Bronchial epithelial cell (primary cell): ENCODE results near the gene EXOSC9. TPM values are rescaled to one million over a fixed set of nuclear protein-coding genes. Genes with fewer than 3 reads are reported as not detected.

Experiments
- DNase-seq: peaks from one replicate; pipeline ENCODE4 v3.0.0-alpha.2; 2010; ENCODE audit warnings: low read depth
- FAIRE-seq: peaks from 2 replicates; lab custom pipeline; 2011; peaks lifted over from hg19 to GRCh38; lab: Jason Lieb, UNC
- H3K27me3 ChIP-seq: 2 replicates; pipeline ENCODE4 v1.5.1; 2011; ENCODE audit warnings: low read length; ENCODE audit not compliant: control insufficient read depth, insufficient read depth
- H3K36me3 ChIP-seq: 2 replicates; pipeline ENCODE4 v1.5.1; 2011; ENCODE audit warnings: low read length; ENCODE audit not compliant: control insufficient read depth, insufficient read depth
- H3K4me3 ChIP-seq: 2 replicates; pipeline ENCODE4 v1.5.1; 2011; ENCODE audit warnings: mild to moderate bottlenecking, low read depth, low read length, control low read depth
- CTCF ChIP-seq: IDR thresholded peaks from 2 replicates; pipeline ENCODE4 v1.5.1; 2011; ENCODE audit warnings: mild to moderate bottlenecking, moderate library complexity, low read length, control low read depth, inconsistent platforms; ENCODE audit not compliant: insufficient read depth, severe bottlenecking
- total RNA-seq: library from RNA; depleted of rRNA; stranded (reverse); fragments of >200 nt; gene quantifications from 2 replicates; pipeline ENCODE4 v1.2.1, GENCODE V29; 2014

Gene EXOSC9
- total RNA-seq, 1 donor from 2014 or later = 25.3 TPM

DNA sequence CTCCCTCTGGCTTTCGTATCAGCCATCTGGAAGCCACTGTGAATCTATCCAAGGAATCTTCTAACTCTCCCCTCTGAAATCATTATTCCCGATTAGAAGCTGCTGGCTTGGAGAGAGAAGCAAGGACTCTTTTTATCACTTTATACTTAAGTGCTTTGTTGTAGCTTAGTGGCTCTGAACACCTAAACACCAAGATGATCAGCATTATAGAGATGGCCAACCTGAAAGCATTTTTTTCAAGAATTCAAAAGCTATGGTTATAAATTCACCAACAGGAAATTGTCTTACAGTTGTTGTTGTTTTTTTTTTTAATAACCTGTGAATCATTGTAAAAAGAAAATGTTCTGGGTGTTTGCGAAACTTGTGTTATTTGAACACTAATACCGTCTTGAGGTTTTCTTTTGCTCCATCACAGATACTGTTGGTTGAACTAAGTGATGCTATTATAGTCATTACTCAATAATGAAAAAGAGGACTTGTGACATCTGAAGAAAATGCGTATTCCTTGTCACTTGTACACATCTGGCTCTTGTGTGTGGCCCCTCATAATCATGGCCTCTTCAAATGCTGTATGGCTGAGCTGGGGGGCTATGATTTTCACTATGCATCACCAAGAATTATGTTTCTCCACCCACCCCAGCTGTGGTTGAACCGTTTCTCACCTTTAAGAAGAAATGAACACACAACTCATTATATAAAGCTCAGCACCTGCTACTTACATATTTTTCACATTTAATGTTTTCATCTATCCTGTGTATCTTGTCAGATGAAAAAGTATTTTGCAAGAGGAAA is 24.3 kb upstream of the EXOSC9 start:
- FAIRE-seq (no peak), DNase-seq (no peak)
- Histone ChIP-seq H3K27me3 (no peaks in the 10 kb centered on the region), H3K4me3 (no peak overlapping the region), H3K36me3 (no peaks in the 10 kb centered on the region)
- no peak for TF ChIP-seq CTCF

- TF ChIP-seq CTCF = no peak
- no peaks in the 10 kb centered on the region for H3K36me3 ChIP-seq
- no peak overlapping the region for H3K4me3 ChIP-seq
- H3K27me3 ChIP-seq = no peaks in the 10 kb centered on the region
- FAIRE-seq = no peak
- DNase-seq = no peak
Measured at GRCh38 chr4:121777625-121778024, 23.5 kb upstream of the EXOSC9 start.

DNA sequence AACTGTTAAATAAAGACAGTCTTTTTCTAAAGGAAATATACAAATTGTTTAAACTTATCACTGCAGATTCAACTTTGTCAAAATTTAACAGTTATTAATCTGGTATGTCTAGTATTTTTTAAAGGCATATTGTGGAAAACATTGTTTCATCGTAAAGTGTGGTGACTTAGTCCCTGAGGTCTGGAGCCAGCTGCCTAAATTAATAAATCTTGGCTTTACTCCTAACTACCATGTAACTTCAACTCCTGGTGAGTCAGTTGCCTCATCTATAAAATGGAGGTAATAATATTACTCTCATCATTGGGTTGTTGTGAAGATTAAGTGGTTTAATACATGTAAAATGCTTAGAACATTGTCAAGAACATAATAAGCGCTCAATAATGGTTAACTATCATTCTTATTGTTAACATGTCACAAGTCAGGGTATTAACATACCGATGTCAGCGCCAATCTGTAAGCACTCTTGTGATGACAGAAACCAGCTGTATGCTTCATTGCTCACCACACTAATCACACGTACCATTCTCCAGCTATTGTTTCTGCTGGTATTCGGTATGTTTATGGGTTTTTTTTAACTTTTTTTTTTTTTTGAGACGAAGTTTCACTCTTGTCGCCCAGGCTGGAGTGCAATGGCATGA is 22.0 kb upstream of the EXOSC9 start:
- no peak for TF ChIP-seq CTCF
- FAIRE-seq = no peak
- Histone ChIP-seq H3K4me3 (no peak overlapping the region), H3K27me3 (no peaks in the 10 kb centered on the region), H3K36me3 (no peaks in the 10 kb centered on the region)
- DNase-seq = no peak

DNA sequence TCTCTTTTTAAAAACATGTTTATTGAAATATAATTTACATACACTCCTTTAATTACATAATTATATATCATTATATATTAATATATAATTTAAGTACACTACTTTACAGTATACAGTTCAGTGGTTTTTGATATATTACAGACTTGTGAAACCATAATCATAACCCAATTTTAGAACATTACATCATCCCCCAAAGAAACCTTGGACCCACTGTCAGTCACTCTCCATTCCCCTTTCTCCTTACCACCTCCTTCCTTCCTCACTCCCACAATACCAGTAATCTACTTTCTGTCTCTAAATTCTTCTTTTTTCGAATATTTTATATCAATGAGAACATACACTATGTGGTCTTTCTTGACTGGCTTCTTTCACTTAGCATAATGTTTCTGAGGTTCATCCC is 17.9 kb upstream of the EXOSC9 start:
- TF ChIP-seq CTCF = no peak
- Histone ChIP-seq H3K36me3 (no peaks in the 10 kb centered on the region), H3K4me3 (no peak overlapping the region), H3K27me3 (no peaks in the 10 kb centered on the region)
- no peak for DNase-seq
- no peak for FAIRE-seq

DNA sequence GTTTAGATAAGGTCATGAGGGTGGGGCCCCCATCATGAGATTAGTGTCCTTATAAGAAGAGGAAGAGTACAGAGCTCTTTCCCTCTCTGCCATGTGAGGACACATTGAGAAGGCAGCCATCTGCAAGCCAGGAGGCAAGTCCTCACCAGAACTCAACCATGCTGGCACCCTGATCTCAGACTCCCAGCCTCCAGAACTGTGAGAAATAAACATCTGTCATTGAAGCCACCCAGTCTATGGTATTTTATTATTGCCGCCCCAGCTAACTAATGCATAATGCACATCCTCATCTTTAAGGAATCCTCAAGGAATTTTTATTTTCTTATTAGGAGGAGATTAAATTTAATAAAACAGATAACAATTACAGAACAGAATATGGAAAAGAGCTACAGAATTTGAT is 16.7 kb upstream of the EXOSC9 start:
- FAIRE-seq (no peak), DNase-seq (no peak)
- H3K36me3 ChIP-seq = no peaks in the 10 kb centered on the region
- TF ChIP-seq CTCF = no peak
- no peak overlapping the region for H3K4me3 ChIP-seq
- H3K27me3 ChIP-seq = no peaks in the 10 kb centered on the region
